Right lobe of liver (tissue), 4 donors: Measurements from ENCODE around the gene ACOT7.

Experiments used
- POLR2A ChIP-seq: fragments of 450-650 bp; IDR thresholded peaks from one replicate; pipeline ENCODE4 v1.6.1; 2017; ENCODE audit warnings: antibody characterized with exemption, mild to moderate bottlenecking
- TF ChIP-seq, protein P1 (sequence below), 4 donors: fragments of 200-600 bp in 3 of 4; fragments of 450-650 bp in 1 of 4; IDR thresholded peaks; one replicate each; pipeline versions ENCODE4 v1.5.1 to v1.8.0; 2016 to 2022; ENCODE audit warnings: antibody characterized with exemption in 4 of 4, mild to moderate bottlenecking in 2 of 4
- donor health status: DM: no; HTN: no; CAD: no.
- donor health status: DM: no; HTN: no; CAD: no.
- donor health status: DM: no; HTN: yes; CAD: no.

DNA sequence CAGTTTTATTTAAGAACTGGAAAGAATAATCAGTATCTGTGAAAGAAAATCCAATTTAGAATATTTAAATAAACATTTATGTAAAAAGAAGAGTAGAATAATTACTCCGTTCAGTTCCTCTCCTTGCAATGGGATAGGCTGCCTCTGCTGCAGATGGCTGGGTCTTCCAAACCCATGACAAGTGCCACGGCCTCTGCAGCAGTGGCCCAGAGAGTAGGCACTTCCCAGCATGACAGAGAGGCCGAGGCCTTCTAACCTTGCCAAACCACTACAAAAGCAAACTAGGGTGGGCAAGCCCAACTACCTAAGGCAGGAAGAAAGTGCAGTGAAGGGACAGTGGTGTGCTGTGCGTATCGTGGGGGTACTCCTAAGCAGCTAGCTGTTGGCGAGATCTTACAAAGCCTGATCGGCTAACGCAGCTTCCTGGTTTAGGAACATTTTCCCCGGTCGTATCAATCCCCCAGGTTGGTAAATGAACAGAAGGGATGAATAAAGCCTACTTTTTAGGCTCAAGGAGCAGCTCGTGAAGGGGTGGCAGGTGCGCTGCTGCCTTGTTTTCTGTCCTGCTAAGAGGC lies 172.3 kb downstream of the ACOT7 start:
- TF ChIP-seq, protein P1, sequence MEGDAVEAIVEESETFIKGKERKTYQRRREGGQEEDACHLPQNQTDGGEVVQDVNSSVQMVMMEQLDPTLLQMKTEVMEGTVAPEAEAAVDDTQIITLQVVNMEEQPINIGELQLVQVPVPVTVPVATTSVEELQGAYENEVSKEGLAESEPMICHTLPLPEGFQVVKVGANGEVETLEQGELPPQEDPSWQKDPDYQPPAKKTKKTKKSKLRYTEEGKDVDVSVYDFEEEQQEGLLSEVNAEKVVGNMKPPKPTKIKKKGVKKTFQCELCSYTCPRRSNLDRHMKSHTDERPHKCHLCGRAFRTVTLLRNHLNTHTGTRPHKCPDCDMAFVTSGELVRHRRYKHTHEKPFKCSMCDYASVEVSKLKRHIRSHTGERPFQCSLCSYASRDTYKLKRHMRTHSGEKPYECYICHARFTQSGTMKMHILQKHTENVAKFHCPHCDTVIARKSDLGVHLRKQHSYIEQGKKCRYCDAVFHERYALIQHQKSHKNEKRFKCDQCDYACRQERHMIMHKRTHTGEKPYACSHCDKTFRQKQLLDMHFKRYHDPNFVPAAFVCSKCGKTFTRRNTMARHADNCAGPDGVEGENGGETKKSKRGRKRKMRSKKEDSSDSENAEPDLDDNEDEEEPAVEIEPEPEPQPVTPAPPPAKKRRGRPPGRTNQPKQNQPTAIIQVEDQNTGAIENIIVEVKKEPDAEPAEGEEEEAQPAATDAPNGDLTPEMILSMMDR (IDR thresholded peaks at IDR 0.05): no peak
- no peak for TF ChIP-seq POLR2A
